Measurements from ENCODE around the gene CLCN1. TPM values are rescaled to one million over a fixed set of nuclear protein-coding genes. Genes with fewer than 3 reads are reported as not detected.

The CLCN1 gene
- total RNA-seq, 1 donor from 2014 or later = not detected

- no peak overlapping the region for H3K27ac Mint-ChIP-seq (ENCODE audit: unreplicated experiment)
- H3K9me3 Mint-ChIP-seq (ENCODE audit: unreplicated experiment) = no peaks in the 10 kb centered on the region
- H3K27me3 Mint-ChIP-seq (ENCODE audit: unreplicated experiment) = peaks cover 17% of the 10 kb centered on the region
- H3K4me1 Mint-ChIP-seq (ENCODE audit: unreplicated experiment) = peaks cover 12% of the 10 kb centered on the region
- no peak overlapping the region for H3K4me3 Mint-ChIP-seq (ENCODE audit: unreplicated experiment)
- peaks cover 18% of the 10 kb centered on the region for H3K36me3 Mint-ChIP-seq (ENCODE audit: unreplicated experiment)
- no peak for TF ChIP-seq CTCF (IDR thresholded peaks at IDR 0.05)
- no peak for DNase-seq (ENCODE audit: extremely low spot score, unreplicated experiment)
These were observed 40.6 kb downstream of the CLCN1 start for GRCh38 chr7:143356414-143357050.

DNA sequence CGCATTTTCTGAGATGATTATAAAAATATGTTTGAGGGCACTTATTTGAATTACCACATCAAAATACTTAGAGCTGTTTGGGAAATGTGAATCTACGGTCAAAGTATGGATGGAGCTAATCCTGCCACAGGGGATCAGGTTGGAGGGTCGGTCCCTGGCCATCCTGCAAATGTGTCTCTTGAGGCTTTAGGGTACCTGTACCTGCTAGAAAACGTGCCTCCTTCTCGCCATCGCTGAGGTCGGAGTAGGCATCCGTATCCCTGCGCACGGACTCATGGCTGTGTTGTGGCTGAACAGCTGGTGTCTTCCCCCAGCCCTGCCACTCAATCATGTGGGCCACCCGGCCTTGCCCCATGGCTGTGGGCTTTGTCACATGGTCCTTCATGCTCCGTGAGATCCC lies 42.7 kb downstream of the CLCN1 start:
- Mint-ChIP-seq H3K9me3 (ENCODE audit: unreplicated experiment) (no peaks in the 10 kb centered on the region), H3K27ac (ENCODE audit: unreplicated experiment) (no peak overlapping the region), H3K36me3 (ENCODE audit: unreplicated experiment) (peaks cover 18% of the 10 kb centered on the region), H3K4me3 (ENCODE audit: unreplicated experiment) (no peak overlapping the region), H3K4me1 (ENCODE audit: unreplicated experiment) (peaks cover 16% of the 10 kb centered on the region), H3K27me3 (ENCODE audit: unreplicated experiment) (peaks cover 16% of the 10 kb centered on the region)
- no peak for DNase-seq (ENCODE audit: extremely low spot score, unreplicated experiment)
- no peak for TF ChIP-seq CTCF (IDR thresholded peaks at IDR 0.05)

DNA sequence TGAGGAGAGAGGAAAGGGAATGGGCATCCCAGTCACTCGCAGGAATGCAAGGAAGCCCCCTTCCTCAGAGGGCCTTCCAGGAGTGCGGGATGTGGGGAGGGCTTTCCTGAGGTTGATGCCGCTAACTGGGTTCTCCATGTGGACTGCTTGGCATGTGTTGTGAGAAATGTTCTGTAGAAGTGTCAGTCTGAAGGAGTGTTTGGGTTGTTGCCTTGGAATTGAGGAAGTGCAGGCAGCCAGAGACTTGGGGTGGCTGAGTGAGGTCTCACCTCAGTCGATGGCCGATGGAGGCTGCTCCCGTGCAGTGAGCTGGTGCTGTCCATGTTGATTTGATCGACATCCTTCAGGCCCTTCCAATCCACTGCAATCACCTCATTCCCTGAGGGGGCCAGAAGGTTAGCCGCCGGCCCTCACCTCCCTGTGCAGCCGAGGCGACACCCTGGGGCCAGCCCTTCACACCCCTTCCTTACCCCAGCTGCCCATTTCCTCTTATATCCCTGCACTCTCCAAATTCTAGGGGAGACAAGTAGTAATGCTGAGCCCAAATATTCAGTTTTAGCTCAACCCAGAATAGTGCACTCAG lies 44.0 kb downstream of the CLCN1 start:
- peaks cover 16% of the 10 kb centered on the region for H3K4me1 Mint-ChIP-seq (ENCODE audit: unreplicated experiment)
- peaks cover 28% of the 10 kb centered on the region for H3K27me3 Mint-ChIP-seq (ENCODE audit: unreplicated experiment)
- H3K4me3 Mint-ChIP-seq (ENCODE audit: unreplicated experiment) = no peak overlapping the region
- no peaks in the 10 kb centered on the region for H3K9me3 Mint-ChIP-seq (ENCODE audit: unreplicated experiment)
- no peak overlapping the region for H3K27ac Mint-ChIP-seq (ENCODE audit: unreplicated experiment)
- TF ChIP-seq CTCF (IDR thresholded peaks at IDR 0.05) = no peak
- DNase-seq (ENCODE audit: extremely low spot score, unreplicated experiment) = no peak
- peaks cover 15% of the 10 kb centered on the region for H3K36me3 Mint-ChIP-seq (ENCODE audit: unreplicated experiment)

DNA sequence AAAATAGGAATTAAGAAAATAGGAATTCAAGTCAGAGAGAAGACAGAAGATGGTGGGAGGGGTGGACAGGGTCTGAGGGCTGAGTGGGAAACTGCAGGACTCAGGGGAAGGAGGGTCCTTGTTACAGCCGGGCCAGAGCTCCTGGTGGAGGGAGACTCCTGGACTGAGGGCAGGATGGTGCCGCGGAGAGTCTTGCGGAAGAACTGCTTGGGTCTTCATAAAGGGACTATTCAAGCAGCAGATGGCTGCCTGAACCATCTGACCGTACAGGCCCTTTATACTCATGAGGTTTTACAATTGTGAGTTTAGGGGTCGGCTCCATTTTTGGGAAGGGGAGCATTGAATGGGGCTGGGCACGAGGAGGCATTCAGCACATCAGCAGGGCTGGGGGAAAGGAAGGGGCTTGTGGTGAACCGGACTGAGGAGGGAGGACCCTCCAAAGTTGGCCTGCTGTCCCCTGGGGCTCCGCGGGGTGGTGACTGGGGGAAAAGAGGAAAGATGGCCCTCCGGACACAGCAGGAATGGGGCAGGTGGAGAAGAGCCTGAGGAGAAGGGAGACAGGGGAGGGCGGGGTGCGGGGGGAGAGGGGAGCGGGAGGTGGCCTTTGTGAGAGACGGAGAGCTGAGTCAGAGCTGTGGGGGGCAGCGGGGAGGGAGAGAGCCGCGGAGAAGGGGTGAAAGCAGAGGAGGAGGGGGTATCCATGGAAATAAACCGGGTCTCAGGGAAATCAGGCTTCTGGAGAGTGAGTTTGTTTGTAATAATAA lies 45.1 kb downstream of the CLCN1 start:
- Mint-ChIP-seq H3K27ac (ENCODE audit: unreplicated experiment) (no peak overlapping the region), H3K4me1 (ENCODE audit: unreplicated experiment) (peaks cover 14% of the 10 kb centered on the region)
- no peak for DNase-seq (ENCODE audit: extremely low spot score, unreplicated experiment)

More for the DNA sequence above, 45.1 kb downstream of the CLCN1 start:
- peak overlapping the region; percentile 70 for H3K4me3 Mint-ChIP-seq (ENCODE audit: unreplicated experiment)
- peaks cover 33% of the 10 kb centered on the region for H3K27me3 Mint-ChIP-seq (ENCODE audit: unreplicated experiment)
- no peaks in the 10 kb centered on the region for H3K9me3 Mint-ChIP-seq (ENCODE audit: unreplicated experiment)
- TF ChIP-seq CTCF (IDR thresholded peaks at IDR 0.05) = no peak
- H3K36me3 Mint-ChIP-seq (ENCODE audit: unreplicated experiment) = peaks cover 12% of the 10 kb centered on the region
